LNCAP (cell line): ENCODE results near the gene TPCN2.

Experiments
- TF ChIP-seq, protein P1 (sequence below): fragments of 450-650 bp; IDR thresholded peaks from 2 replicates; pipeline ENCODE4 v1.5.1; 2017; ENCODE audit warnings: mild to moderate bottlenecking

The TPCN2 gene

DNA sequence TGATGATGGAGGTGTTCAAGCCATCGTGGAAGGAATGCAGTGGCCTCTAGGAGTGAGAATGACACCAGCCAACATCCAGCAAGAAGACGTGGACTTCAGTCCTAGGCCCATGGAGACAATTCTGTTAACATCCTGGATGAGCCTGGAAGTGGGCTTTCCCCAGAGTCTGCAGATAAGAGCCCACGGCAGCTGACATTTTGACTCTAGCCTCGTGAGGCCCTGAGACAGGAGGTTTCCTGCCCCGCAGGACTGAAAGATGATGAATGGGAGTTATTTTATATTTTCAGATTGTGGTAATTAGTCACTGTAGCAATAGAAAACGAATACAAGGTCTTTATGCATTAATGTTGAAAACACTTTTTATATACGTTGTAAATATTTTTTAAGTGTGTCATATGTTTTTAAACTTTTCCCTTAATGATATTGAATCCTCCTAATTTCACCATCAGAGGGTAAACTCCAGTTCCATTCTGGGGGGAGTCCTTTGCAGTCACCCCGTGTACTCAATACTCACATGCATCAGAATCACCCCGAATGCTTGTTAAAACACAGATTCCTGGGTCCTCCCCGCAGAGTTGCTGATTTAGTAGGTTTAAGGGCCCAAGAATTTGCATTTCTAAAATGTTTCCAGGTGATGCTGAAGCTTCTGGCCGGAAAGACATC is 570 bp upstream of the TPCN2 start:
- TF ChIP-seq, protein P1, sequence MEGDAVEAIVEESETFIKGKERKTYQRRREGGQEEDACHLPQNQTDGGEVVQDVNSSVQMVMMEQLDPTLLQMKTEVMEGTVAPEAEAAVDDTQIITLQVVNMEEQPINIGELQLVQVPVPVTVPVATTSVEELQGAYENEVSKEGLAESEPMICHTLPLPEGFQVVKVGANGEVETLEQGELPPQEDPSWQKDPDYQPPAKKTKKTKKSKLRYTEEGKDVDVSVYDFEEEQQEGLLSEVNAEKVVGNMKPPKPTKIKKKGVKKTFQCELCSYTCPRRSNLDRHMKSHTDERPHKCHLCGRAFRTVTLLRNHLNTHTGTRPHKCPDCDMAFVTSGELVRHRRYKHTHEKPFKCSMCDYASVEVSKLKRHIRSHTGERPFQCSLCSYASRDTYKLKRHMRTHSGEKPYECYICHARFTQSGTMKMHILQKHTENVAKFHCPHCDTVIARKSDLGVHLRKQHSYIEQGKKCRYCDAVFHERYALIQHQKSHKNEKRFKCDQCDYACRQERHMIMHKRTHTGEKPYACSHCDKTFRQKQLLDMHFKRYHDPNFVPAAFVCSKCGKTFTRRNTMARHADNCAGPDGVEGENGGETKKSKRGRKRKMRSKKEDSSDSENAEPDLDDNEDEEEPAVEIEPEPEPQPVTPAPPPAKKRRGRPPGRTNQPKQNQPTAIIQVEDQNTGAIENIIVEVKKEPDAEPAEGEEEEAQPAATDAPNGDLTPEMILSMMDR = no peak

DNA sequence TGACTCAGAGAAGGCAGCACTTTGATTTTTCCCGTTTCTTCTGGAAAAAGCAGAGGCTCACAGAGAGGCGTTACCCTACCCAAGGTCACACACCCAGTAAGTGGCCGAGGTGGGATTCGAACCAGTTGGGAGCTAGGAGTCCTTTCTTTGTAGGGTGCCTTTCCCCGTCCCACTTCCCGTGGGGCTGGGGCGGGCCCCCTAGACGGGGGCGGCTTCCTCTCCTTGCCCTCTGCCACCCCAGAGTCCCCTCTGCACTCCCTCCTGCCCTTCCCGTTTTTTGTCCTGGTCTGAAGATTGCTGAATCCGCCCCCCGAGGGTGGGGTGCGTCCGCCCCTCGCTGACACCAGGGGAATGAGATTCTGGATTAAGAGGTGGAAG is 747 bp downstream of the TPCN2 start:
- TF ChIP-seq, protein P1 = no peak

DNA sequence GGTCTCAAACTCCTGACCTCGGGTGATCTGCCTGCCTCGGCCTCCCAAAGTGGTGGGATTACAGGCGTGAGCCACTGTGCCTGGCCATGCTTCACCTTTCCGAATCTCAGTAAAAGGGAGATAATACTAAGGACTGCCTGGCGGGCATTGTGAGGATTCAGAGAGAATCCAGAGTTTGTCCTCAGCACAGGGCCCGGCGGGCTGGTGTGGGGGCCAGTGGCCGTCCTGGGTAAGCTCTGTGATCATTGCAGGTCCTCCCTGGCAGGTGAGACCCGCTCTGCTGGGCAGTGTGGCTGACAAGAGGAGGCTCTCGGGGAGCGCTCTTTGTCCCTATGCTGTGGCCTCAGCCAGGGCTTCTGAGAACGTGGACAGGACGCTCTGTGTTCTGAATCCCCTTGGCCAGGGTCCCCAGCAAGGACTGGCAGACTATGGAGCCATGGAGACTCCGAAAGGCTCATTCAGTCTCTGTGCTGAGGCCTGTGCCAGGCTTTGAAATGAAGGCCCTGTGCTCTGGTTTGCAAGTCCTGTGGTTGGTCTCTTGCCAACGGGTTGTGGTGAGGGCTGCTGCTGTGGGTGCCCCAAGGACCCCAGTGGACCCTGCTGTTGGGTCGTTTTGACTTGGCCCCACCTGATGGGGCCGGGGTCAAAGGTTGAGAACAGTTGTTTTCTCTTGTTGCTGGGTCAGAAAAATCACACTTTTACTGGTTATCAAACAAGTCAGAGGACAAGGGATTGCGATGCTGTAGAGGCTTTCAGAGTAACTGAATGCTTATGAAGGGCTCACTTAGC is 2.1 kb downstream of the TPCN2 start:
- TF ChIP-seq, protein P1 = no peak

DNA sequence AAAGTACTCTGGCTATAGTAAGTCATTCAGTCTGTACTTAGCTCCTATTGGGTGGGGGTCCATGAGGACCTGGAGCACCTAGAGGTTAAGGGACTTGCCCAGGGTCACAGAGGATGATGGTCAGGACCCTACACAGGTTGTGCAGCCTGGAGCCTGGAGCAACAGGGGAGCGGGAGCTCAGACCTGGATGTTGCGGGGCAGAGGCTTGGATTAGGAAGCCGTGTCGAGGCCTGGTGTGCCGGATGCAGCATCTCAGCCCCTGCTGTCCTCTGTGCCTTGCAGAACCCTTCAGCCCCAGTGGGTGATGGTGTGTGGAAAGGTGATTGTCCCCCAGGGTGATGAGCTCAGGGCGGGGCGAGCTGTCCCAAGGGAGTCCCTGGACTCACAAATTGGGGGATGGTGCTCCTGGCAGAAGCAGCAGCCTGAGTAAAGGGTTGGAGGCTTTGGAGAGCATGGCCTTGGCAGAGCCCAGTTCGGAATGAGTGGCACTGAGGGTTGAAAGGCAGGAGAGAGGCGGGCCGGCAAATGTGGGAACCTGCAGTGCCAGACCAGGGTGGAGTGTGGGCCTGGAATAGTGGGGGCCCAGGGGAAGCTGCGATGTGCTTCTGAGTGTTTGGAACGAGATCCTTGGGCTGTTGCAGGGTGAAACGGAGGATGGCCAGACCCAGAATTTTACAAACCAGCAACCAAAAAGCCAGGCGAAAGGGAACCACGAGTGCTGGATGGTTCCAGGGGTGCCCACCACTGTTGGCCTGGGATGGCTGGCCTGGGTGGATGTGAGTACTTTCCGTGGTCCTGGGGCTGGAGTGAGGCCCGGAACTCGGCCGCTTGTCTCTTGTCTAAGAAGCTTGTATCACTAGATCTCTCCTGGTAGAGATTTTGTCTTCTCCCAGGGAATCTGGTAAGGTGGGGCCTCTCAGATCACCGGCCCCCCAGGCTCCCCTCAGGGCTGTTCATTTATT is 2.9 kb downstream of the TPCN2 start:
- TF ChIP-seq, protein P1 = no peak

DNA sequence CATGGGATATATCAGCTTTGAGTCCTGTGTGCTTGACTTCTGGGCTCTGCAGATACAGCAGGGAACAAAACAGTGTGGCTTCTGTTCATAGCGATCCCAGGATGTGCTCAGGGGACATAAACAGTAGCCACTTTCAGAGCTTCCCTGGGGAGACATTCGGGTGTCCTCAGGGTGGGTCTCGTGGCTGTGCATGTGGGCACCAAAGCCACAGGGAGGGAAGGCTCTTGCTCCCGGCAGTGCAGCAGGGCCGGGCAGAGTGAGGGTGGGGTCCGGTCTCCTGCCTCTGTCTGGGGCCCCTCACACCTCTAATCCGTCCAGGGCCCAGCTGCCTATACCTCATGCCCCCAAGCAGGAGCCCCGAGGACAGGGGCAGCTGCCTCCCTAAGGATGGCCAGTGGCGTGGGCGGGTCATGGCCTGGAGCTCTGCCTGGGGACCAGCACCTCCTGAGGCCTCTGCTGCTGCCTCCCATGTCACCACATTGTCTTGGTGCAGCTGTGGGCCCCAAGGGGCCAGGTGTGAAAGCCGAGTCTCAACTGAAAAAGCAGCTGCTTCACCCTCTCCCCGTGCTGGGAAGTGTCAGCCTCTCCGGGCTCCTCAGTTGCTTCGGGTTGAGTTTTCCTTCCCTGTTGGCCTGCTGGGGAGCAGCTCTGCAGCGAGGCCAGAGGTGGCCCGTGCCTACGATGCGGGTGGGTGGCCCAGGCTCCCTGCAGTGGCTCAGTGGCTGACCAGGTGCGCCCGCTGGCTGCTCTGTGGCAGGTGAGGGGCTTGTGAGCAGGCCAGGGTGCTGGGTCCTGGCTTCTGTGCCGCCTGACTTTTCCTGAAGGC is 3.8 kb downstream of the TPCN2 start:
- TF ChIP-seq, protein P1 = no peak

DNA sequence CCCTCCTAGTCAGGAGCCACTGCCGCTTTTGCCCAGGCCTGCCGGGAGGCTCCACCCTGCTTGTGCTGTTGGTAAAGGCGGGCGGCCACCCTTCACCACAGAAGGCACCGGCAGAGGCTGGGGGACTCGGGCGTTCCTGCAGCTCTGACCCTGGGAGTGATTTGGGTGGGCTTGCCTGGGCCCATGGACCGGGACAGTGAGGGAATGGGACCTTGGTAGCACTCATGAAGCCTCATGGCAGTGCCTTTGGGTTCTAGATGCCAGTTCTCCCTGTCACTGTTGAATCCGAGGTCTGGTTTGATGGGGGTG is 4.4 kb downstream of the TPCN2 start:
- TF ChIP-seq, protein P1 = no peak
